AG08396 (cell line): Measurements from ENCODE around the gene NCR2.

Source experiments
- DNase-seq: peaks from one replicate; pipeline ENCODE4 v3.0.0; 2012; ENCODE audit warnings: low spot score, mixed read lengths

The NCR2 gene

DNA sequence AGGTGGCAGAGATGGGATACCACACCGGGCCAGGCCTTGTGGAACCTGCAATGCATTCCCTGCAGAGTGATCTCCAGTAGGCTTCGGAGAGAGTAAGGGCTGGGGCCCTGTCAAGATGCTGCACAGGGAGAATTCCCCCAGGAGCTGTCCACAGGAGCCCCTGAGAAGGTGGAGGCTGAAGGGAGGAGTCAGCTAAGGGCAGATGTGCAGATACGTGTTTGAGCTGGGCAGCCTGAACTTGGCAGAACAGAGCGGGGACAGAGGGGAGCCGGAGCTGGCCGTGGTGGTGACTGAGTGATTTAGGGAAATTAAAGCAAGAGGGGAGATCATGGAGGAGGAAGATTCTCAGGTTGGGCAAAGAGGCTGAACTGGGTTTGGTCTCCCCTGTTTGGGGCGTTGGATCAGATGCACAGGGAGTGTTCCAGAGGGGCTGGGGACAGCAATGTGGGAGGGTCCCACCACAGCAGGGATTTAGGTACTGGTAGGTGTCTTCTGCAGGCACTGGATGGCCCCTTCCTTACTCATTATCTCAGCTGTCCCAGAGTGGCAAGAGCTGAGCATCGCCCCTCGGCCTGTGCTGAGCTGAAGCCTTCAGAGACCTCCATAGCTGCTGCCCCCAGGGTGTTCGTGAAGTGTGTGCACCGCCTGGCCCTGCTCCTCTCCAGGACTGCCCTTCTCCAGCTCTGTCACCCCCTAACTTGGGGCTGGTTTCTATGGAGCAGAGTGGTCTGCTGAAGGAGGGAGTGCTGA lies 3.8 kb upstream of the NCR2 start:
- no peak for DNase-seq

DNA sequence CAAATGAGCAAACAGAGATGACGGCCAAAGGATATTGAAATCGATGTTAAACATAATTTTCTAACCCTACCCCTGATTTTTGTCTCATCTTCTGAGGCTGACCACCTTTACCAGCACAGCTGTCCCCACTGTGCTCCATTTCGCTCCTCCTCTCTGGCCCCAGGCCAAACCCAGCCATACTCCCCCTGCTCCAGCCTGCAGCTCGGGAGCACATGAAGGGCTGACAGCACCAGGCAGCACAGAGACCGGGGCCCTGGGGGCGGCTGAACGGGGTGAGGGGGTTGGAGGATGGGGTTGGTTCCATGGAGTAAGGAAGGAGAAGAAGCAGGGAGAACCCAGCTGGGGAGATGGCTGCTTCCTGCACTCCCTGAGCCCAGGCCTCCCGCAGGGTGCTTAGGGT lies 3.2 kb upstream of the NCR2 start:
- no peak for DNase-seq

DNA sequence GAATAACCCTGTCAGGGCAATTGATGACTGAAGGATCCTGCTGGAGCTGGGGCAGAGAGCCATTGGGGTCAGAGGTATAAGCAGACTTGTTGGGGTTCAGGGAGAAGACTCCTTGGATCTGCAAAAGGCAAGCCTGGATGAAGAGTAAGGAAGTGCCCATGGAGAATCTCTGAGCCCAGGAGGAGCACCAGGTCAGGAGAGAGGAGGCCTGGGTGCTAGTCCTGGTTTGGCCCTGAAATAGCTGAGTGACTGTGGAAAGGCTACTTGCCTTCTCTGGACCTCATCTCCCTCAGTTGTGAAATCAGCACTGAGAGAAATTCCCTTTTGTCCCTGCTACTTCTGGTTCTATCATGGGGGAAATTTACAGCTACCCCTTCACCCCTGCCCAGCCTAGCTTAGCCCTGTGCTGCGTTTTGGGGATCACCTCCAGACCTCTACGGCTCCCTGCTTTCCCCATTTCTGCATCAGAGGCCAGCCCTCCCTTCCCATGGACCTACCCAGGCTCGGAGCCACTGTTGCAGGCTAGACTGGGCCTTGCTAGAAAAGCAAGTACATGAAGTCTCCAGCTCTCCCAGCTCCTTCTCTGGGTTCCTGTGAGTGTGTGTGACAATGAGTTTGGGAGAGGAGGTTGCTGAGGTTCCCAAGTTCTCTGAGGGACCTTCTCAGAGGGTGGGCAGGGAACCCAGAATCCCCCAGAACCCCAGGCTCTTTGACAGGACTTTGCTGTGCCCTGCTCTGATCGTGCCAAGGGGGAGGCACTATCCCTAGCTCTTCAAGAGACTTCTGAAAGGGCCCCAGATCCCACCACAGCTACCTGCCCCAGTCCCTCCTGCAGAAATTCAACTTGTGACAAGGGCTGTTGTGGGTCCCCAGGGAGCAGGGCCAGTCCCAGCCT lies 2.3 kb upstream of the NCR2 start:
- no peak for DNase-seq

DNA sequence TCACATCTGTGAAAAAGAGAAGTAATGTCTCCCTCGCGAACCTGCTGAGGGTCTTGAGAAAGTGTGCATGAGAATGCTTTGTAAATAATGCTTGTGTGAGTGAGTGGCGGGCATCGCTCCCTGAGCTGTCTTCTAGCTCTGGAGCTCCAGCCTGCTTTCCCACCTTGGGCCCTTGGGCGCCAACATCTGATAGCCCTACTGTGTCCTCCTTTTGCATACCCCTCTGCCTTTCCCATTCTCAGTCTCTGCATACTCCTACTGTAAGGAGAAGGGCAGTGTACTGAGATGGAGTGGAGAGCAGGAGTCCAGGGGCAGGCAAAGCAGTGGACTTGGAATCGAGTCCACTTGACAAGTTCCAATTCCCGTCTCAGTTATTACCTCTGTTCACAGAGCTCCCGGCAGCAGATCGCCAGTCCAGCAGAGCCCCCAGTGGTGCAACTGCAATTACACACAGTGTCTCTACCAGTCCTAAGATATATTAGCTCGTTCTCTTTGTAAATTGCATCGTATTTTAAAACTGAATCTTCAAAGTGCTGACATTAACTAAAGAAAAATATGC lies 847 bp upstream of the NCR2 start:
- no peak for DNase-seq

DNA sequence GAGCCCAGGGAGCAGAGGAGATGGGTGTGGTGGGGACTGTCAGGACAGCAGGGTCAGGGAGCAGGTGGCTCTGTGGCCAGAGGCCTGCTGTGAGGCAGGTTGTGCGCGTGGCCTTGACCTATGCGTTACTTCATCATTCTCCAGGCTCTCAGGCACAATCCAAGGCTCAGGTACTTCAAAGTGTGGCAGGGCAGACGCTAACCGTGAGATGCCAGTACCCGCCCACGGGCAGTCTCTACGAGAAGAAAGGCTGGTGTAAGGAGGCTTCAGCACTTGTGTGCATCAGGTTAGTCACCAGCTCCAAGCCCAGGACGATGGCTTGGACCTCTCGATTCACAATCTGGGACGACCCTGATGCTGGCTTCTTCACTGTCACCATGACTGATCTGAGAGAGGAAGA lies 535 bp downstream of the NCR2 start:
- DNase-seq, result no peak

DNA sequence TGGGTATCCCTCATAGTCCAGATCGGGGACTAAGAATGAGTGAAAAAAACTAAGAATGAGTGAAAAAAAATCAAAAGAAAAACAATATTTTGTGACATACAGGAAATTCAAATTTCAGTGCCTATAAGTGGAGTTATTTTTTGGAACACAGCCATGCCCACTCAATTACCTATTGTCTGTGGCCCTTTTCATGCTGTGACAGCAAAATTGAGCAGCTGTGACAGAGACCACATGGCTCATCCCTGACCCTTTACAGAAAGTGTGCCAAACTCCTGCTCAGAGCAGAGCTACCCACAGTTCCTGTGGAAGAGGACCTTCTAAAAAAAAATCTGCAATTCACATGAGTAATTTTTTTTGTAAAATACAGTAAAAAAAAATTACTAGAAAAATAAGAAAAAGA lies 1.4 kb downstream of the NCR2 start:
- no peak for DNase-seq

DNA sequence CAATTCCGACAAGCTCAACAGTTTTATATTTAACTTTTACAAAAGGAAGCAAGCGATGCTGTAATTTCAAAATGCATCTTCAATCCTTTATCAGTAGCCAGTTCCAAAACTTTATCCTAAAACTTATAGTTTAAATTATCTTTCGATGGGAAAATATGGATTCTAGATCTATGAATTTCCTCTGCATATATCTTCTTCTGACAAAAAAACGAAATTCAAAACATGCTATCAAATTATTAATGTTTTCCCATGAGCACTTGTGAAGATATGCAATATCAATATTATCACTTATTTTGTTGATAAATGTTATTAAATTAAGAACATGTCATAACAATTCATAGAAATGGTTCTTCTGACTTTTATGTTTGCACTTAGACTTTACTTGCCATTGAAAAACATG lies 2.3 kb downstream of the NCR2 start:
- no peak for DNase-seq

DNA sequence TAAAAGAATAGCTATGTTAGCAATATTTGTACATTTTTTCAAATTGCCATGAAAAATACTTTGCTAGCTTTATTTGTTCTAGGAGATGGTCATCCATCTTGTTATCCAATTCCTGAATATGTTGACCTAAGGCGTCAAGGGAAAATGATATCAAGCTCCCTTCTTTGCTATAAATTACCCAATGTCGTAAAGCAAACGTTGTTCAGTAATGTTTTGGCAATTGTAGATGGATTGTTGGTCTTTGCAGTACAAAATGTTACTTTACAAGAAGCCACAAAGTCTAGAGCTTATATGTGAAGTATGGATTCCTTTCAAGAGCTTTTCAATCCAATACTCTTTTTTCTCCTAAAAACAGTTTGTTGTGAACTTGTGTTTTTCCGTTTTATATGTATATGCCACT lies 3.3 kb downstream of the NCR2 start:
- DNase-seq, result no peak

DNA sequence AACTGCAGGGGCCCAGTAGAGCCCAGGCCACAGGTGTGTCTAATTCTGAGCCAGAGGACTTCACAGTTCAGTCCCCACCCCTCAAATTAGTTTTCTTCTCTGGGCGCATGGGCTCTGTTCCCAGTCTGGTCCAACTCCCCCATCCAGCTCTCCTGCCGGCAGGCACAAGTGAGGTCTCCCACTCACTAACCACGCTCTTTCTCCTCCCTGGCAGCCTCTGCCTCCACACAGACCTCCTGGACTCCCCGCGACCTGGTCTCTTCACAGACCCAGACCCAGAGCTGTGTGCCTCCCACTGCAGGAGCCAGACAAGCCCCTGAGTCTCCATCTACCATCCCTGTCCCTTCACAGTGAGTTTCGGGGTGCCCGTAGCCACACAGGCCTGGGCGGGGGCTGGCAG lies 6.2 kb downstream of the NCR2 start:
- no peak for DNase-seq

DNA sequence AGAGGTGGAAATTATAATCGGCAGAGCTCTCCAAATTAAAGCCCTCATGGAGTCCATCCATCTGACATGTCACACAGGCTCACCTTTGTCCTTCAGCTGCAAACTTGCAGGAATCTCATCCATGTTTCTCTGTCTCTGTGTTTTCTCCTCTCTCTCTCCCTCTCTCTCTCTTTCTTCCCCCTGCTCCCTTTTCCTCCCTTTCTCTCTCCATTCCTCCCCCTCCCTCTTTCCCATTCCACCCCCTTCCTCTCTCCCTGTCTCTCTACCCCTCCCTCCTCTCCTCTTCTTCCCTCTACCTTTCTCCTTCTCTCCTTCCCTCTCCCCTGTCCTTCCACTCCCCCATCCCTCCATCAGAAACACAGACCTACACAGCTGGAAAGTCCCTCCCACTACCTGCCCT lies 6.8 kb downstream of the NCR2 start:
- no peak for DNase-seq

DNA sequence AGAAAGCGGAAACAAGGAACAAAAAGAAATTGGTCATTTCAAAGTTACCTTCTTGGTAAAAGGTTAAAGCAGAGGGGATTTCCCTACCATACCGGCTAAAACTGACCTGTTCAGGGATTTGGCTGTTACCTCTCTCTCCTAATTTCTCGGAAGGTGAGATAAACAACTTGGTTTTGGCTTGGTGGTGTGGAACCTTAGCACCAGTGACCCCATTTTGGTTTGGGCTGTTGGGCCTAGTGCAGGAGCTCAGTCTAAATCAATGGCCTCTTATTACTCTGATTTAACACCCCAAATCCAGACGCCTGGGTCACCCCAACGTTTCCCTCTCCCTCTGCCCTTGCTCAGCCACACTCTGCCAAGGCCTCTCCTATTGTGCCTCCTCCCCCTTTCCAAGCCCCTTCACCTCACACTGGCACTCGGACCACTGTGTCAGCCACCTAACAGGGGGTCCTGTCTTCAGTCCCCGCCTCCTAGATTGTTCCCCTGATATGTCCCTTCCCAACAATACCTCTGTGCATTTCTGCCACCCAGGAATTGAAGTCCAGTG lies 8.3 kb downstream of the NCR2 start:
- no peak for DNase-seq

DNA sequence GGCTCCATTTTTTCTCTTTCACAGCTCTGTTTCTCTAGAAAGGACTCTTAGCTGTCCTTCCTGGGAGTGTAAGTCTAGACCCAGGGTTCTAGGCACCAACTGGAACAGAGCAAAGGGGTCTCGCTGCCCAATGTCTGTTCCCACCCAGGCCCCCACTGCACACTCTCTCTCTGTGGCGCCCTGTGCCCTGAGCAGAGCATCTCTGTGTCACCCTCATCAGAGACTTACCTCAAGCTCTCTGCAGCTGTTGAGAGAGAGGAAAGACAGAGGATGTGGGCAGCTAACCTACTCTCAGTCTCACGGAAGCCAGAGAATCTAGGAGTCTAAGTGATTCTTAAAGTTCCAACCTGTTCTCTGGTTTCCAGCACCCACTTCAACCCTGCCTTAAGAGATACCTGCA lies 9.5 kb downstream of the NCR2 start:
- DNase-seq, result no peak

DNA sequence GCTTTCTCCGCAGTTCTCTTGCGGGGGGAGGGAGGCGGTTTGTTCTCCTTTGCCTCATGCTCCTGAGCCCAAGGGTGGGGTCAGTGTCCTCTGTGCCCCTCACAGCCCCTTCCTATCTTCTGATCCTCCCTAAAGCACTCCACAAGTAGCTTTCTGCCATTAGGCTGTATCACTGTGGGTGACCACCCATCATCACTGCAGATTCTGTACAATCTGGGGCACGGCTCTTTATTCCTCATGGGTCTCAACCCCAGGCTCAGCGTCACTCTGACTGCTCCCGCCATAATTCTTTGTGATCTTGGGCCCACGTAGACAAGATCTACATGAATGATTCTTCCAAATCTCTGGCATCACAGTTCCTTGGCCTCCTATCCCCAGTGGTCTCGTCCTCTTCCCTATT lies 10.5 kb downstream of the NCR2 start:
- DNase-seq, result no peak

DNA sequence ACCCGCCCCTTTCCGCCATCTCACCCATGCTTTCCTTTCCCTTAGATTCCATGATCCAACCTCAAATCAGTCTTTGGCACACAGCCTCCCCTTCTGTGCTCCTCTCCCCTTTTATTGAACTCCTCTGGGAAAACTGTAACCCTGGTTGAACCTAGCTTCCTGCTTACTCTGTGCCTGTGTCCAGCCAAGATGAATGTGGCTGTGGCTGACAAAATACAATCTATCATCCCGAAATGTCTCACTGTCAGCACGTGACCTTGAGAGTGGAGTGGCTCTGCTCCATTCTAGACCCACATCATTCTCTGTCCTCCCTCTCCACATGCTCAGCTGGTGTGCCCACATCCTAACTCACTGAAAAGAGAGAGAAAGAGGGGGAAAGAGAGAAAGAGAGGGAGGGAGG lies 11.0 kb downstream of the NCR2 start:
- no peak for DNase-seq

DNA sequence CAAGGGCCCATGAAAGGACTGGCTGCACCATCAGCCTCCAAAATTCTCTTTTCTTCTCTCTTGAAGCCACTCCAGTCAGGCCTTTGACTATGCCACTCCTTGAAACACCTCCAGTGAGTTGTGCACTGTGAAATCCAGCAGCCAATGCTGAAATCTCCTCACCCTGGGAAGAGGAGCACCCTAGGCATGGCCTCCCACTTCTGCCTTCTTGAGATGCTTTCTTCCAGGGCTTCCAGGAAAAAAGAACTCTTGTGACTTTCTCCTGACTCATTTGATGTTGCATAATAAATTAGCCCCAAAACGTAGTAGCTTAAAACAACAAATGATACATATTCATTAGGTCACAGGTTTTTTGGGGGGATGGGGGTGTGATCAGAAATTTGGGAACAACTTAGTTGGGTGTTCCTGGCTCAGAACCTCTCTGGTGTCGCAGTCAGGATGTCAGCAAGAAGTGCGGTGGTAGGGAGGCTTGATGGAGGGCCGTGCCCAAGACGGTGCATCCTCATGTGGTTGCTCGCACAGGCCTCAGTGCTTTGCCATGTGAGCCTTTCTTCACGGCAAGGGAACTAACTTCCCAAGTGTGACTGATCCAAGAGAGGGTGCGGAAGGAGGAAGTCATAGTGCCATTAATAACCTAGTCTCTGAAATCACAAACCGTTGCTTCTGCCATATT lies 12.1 kb downstream of the NCR2 start:
- no peak for DNase-seq

DNA sequence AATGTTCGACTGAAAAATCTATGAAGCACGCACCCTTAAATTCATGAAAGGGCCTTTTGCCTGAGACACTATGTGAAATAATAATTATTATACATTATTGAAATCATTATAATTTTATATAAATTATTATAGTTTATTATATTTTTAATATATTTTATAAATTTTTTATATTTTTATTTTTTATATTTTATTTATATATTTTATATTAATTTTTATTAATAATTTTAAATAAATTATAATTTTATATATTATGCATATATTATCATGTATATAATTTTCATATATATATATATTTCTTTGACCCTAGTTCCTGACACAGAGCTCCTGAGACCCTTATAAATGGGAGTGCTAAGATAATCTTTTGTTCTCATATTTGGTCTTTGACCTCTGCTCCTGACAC lies 13.5 kb downstream of the NCR2 start:
- DNase-seq, result no peak

DNA sequence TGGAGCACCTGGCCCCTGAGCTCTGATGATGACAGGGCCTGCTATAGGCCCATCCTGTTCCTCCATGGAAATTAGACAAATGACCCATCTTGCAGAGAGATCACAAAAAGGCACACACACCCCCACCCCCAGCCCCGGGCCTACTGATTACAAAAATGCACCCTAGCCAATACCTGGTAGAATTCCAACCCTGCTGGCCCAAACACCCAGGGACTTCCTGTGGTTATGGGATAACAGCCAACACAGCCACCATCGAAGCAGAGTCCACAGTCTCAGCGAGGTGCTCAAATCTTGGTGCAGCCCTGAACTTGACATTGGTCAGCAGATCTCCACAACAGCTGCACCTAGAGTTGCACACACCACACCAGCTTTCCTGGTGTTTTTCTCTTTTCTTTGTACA lies 17.0 kb downstream of the NCR2 start:
- DNase-seq, result no peak

DNA sequence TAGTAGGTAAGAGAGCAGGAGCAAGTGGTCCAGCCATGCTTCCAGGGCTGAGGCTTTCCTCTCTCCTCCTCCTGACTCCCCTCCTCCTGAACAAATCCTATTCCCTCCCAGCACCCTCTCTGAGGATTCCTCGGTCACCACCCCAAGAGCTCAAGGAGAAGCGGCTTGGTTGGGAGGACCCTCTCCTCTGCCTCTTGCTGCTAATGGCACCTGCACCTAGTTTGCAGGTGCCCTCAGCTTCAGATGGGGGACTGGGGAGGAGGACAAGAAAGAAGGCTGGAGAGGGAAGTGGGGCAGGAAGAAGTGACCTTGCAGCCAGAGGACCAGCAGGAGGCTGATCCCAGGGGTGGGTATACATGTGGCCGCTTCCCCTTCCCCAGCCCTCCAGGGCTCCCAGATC lies 17.5 kb downstream of the NCR2 start:
- no peak for DNase-seq

DNA sequence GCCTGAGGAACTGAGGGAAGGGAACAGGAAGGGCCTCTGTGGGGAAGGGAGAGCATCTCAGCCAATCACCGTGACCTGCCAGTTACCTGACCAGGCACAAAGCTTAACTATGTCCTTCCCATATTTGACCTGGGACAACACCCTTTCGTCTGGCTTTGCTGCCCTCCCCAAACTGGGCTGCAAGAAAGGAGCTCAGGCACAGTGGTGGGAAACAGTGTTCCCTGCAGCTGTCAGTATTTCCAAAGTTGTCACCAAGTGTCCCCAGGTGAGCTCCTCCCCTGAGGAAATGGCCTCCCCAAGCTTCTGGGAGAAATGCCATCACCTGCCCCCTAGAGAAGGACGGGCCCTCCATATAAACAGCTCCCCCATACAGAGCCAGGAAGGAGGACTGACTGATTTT lies 17.9 kb downstream of the NCR2 start:
- no peak for DNase-seq

DNA sequence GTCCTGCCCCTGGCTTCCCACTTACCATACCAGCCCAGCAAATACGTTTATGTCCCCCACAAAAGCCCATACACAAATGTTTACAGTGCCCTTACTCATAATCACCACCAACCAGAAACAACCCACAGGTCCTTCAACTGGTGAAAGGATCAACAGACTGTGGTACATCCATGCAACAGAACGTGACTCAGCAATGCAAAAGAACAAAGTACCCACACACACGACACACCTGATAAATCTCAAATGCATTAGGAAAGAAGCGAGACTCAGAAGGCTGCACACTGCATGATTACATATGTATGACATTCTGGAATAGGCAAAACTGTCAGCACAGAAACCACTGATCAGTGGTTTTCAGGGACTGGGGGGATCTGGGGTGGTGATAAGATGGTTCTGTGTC lies 20.5 kb downstream of the NCR2 start:
- no peak for DNase-seq

DNA sequence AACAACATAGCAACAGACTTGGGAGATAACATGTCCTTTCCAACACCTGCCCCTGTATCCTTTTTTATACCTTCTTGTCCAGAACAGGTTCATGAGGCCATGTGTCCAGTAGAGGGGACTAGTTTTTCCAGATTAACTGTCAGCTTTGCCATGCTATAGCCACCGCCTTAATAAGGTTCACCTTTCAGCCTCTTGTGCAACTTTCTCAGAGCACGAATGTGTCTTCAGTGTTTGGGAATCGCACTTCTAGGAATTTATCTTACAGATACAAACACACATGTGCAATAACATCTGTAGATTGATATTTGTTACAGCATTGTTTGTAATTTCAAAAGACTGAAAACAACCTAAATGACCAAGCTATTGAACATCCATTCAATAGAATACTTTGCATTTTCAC lies 21.4 kb downstream of the NCR2 start:
- DNase-seq, result no peak

DNA sequence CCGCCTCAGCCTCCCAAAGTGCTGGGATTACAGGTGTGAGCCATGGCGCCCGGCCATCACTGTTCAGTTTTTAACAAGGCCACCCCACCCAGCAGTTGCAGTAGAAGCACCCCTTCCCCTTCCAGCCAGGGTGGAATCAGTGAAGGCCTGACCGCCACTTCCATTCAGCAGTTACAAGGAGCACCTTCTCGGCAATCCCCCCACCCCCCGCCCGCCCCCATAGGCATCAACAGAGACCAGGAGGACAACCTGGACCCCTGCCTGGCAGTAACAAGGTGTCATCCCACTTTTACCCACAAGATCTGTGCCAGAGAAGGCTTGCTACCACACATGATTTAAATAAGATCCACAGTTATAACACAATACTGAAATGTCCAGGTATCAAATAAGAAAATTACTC lies 23.1 kb downstream of the NCR2 start:
- no peak for DNase-seq
